ENCODE results near the gene PIWIL1.

PIWIL1 gene

GRCh38 chr12:130396667-130397066 lies 59.0 kb downstream of the PIWIL1 start:
- H3K4me3 ChIP-seq (replicated peaks in 1 of 2; ENCODE audit: low read depth in 2 of 2, low read length in 2 of 2) = no peak overlapping the region
- TF ChIP-seq, protein P1, sequence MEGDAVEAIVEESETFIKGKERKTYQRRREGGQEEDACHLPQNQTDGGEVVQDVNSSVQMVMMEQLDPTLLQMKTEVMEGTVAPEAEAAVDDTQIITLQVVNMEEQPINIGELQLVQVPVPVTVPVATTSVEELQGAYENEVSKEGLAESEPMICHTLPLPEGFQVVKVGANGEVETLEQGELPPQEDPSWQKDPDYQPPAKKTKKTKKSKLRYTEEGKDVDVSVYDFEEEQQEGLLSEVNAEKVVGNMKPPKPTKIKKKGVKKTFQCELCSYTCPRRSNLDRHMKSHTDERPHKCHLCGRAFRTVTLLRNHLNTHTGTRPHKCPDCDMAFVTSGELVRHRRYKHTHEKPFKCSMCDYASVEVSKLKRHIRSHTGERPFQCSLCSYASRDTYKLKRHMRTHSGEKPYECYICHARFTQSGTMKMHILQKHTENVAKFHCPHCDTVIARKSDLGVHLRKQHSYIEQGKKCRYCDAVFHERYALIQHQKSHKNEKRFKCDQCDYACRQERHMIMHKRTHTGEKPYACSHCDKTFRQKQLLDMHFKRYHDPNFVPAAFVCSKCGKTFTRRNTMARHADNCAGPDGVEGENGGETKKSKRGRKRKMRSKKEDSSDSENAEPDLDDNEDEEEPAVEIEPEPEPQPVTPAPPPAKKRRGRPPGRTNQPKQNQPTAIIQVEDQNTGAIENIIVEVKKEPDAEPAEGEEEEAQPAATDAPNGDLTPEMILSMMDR (IDR thresholded peaks at IDR 0.05; ENCODE audit: low read depth, low read length) = no peak
- no peak for DNase-seq (ENCODE audit: low read depth in 2 of 2)

DNA sequence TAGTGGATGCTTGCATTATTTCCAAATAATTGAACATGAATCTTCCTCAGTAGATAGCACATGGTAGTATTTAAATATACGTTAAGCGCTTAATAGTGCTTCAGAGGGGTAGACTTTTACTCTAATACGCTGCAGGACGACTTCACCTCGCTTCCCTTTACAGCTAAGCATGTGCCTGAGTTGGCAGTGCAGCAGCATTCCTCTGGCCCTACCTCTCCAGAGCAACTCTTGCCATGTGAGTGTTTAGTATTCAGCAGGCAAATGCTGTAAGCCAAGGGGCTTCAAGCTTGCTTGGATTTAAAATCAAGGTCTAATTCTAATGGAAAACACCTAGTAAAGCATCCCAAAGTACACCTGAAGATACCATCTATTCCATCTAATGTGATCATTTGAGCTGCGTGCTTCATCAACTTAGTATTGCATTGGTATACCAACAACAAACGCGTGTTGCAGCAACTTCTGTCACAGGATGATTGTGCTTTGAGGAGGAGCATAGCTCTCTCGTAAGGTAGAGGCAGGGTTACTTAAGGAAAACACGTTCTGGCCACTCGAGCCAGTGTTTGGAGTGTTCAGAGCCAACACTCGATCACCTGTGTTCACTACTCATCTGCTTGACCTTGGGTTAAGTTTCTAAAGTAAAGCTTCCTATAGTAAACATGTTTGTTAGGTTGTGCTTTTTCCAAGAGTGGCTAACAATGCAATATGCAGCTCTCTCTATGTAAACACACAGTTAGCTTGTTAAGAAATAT lies 60.6 kb downstream of the PIWIL1 start:
- TF ChIP-seq, protein P1 (IDR thresholded peaks at IDR 0.05; ENCODE audit: low read depth, low read length) = no peak
- H3K4me3 ChIP-seq (replicated peaks in 1 of 2; ENCODE audit: low read depth in 2 of 2, low read length in 2 of 2) = no peak overlapping the region
- DNase-seq (ENCODE audit: low read depth in 2 of 2) = no peak

DNA sequence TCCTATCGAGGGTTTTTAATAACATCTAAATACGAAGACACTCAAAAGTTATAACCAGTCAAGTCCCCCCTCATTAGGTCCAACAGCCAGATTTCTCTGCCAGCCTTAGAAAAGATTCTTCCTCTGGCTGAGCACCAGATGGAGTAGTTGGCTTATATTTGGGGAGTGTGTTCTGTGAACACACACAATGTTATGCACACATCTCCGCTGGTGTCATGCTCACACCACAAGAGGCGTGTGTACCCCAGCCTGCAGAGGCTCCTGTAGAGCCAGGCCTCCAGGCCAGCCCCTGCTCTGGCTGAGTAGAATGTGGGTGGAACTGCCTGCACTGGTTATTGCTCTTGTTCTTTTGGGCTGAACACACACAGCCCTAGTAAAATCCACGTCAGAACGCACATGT lies 64.0 kb downstream of the PIWIL1 start:
- no peak for DNase-seq (ENCODE audit: low read depth in 2 of 2)
- no peak overlapping the region for H3K4me3 ChIP-seq (replicated peaks in 1 of 2; ENCODE audit: low read depth in 2 of 2, low read length in 2 of 2)

GRCh38 chr12:130405332-130405731 lies 67.6 kb downstream of the PIWIL1 start:
- H3K4me3 ChIP-seq (replicated peaks in 1 of 2; ENCODE audit: low read depth in 2 of 2, low read length in 2 of 2) = no peak overlapping the region
- DNase-seq (ENCODE audit: low read depth in 2 of 2) = no peak
- TF ChIP-seq, protein P1 (IDR thresholded peaks at IDR 0.05; ENCODE audit: low read depth, low read length) = no peak

More for the DNA sequence above, 64.0 kb downstream of the PIWIL1 start:
- TF ChIP-seq, protein P1 (IDR thresholded peaks at IDR 0.05; ENCODE audit: low read depth, low read length) = no peak

GRCh38 chr12:130412384-130412783 lies 74.7 kb downstream of the PIWIL1 start:
- no peak for DNase-seq (ENCODE audit: low read depth in 2 of 2)
- TF ChIP-seq, protein P1 (IDR thresholded peaks at IDR 0.05; ENCODE audit: low read depth, low read length) = no peak
- H3K4me3 ChIP-seq (replicated peaks in 1 of 2; ENCODE audit: low read depth in 2 of 2, low read length in 2 of 2) = no peak overlapping the region

GRCh38 chr12:130413909-130414308 lies 76.2 kb downstream of the PIWIL1 start:
- DNase-seq (ENCODE audit: low read depth in 2 of 2) = no peak
- no peak overlapping the region for H3K4me3 ChIP-seq (replicated peaks in 1 of 2; ENCODE audit: low read depth in 2 of 2, low read length in 2 of 2)
- TF ChIP-seq, protein P1 (IDR thresholded peaks at IDR 0.05; ENCODE audit: low read depth, low read length) = no peak

GRCh38 chr12:130414381-130414780 lies 76.7 kb downstream of the PIWIL1 start:
- DNase-seq (ENCODE audit: low read depth in 2 of 2) = no peak
- H3K4me3 ChIP-seq (replicated peaks in 1 of 2; ENCODE audit: low read depth in 2 of 2, low read length in 2 of 2) = no peak overlapping the region
- TF ChIP-seq, protein P1 (IDR thresholded peaks at IDR 0.05; ENCODE audit: low read depth, low read length) = no peak
